BE2C (cell line): ENCODE measurements around the gene DRC1.

ENCODE experiments used
- DNase-seq: peaks from one replicate; pipeline ENCODE4 v3.0.0-alpha.2; 2020
- H3K27me3 ChIP-seq: fragments of 250-450 bp; sonication (Bioruptor Pico); 2 replicates; pipeline ENCODE4 v1.5.1; 2020; ENCODE audit warnings: mild to moderate bottlenecking
- H3K36me3 ChIP-seq: fragments of 250-450 bp; sonication (Bioruptor Pico); 2 replicates; pipeline ENCODE4 v1.5.1; 2020; ENCODE audit warnings: mild to moderate bottlenecking
- H3K4me1 ChIP-seq: fragments of 250-450 bp; sonication (Bioruptor Pico); 2 replicates; pipeline ENCODE4 v1.5.1; 2020
- H3K4me3 ChIP-seq: 2 replicates; pipeline ENCODE4 v1.5.1; 2011; ENCODE audit warnings: low read depth, low read length
- H3K9me3 ChIP-seq: fragments of 250-450 bp; sonication (Bioruptor Pico); 2 replicates; pipeline ENCODE4 v1.5.1; 2020
- CTCF ChIP-seq: IDR thresholded peaks from 2 replicates; pipeline ENCODE4 v1.5.1; 2012; ENCODE audit warnings: mild to moderate bottlenecking, low read depth, low read length

Gene DRC1

GRCh38 chr2:26483027-26483326 is 81.3 kb downstream of the DRC1 start:
- no peak for TF ChIP-seq CTCF
- H3K36me3 ChIP-seq: no peaks in the 10 kb centered on the region
- no peak for DNase-seq

GRCh38 chr2:26483516-26483915 is 81.8 kb downstream of the DRC1 start:
- Histone ChIP-seq H3K36me3 (no peaks in the 10 kb centered on the region), H3K4me1 (no peaks in the 10 kb centered on the region), H3K4me3 (no peak overlapping the region), H3K27me3 (no peaks in the 10 kb centered on the region), H3K9me3 (no peaks in the 10 kb centered on the region)
- DNase-seq: peak; percentile 8
- no peak for TF ChIP-seq CTCF

More at GRCh38 chr2:26483027-26483326, 81.3 kb downstream of the DRC1 start:
- Histone ChIP-seq H3K9me3 (no peaks in the 10 kb centered on the region), H3K4me3 (no peak overlapping the region), H3K27me3 (no peaks in the 10 kb centered on the region), H3K4me1 (no peaks in the 10 kb centered on the region)

GRCh38 chr2:26483957-26484565 is 82.3 kb downstream of the DRC1 start:
- DNase-seq: no peak
- no peaks in the 10 kb centered on the region for H3K4me1 ChIP-seq
- H3K36me3 ChIP-seq: no peaks in the 10 kb centered on the region
- no peak overlapping the region for H3K4me3 ChIP-seq
- TF ChIP-seq CTCF: no peak
- H3K9me3 ChIP-seq: no peaks in the 10 kb centered on the region
- no peaks in the 10 kb centered on the region for H3K27me3 ChIP-seq

- no peak for DNase-seq
These were observed 82.9 kb downstream of the DRC1 start for GRCh38 chr2:26484579-26484978.

GRCh38 chr2:26485099-26485498 is 83.4 kb downstream of the DRC1 start:
- TF ChIP-seq CTCF: no peak
- Histone ChIP-seq H3K9me3 (no peaks in the 10 kb centered on the region), H3K4me1 (no peaks in the 10 kb centered on the region), H3K36me3 (no peaks in the 10 kb centered on the region), H3K27me3 (no peaks in the 10 kb centered on the region), H3K4me3 (no peak overlapping the region)
- no peak for DNase-seq

More at GRCh38 chr2:26484579-26484978, 82.9 kb downstream of the DRC1 start:
- no peaks in the 10 kb centered on the region for H3K9me3 ChIP-seq
- H3K4me3 ChIP-seq: no peak overlapping the region
- H3K27me3 ChIP-seq: no peaks in the 10 kb centered on the region
- no peaks in the 10 kb centered on the region for H3K36me3 ChIP-seq
- no peak for TF ChIP-seq CTCF
- no peaks in the 10 kb centered on the region for H3K4me1 ChIP-seq

GRCh38 chr2:26485725-26486418 is 84.2 kb downstream of the DRC1 start:
- Histone ChIP-seq H3K27me3 (no peaks in the 10 kb centered on the region), H3K9me3 (no peaks in the 10 kb centered on the region), H3K36me3 (no peaks in the 10 kb centered on the region), H3K4me3 (no peak overlapping the region), H3K4me1 (no peaks in the 10 kb centered on the region)
- no peak for DNase-seq
- no peak for TF ChIP-seq CTCF
